NCI-H748 treated with DMSO at 0.1 percent for 48 hours (cell line): ENCODE results near the gene PTPMT1.
"Not testable (repeated sequence)": the region's sequence is repeated elsewhere in the genome, so short reads cannot be mapped to it uniquely, and the experiment has no call there.

Source experiments
- DNase-seq: peaks from one replicate; lab custom pipeline; 2025; lab: John Stamatoyannopoulos, UW

The PTPMT1 gene

DNA sequence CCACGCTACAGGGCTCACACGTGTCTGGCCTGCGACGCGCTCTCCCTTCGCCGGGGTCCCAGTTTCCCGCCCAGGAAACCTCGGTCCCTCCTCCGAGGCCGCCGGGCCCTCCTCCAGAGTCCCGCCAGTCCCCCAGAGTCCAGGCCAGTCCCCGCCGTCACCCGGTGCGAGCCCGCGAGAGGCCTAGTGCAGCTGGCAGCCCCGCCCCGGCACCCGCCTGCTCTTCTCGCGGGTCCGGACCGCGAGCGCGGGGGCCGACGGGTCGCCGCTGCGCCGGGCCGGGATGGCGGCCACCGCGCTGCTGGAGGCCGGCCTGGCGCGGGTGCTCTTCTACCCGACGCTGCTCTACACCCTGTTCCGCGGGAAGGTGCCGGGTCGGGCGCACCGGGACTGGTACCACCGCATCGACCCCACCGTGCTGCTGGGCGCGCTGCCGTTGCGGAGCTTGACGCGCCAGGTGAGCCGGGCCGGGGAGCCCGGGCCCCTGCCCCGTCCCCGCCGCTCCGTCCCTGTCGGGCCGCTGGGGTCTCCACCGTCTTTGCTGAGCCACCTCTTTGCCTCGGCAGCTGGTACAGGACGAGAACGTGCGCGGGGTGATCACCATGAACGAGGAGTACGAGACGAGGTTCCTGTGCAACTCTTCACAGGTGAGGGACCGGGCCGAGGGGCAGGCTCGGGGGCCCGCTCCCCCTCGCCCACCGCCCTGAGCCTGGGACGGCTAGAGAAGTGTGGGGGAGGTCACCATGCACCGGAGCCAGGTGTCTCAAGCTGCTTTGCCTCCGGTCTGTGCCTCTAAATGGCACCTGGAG lies at the start of gene PTPMT1:
TSS of gene PTPMT1 (plus strand) at position 260 of the 809 bp plus-strand sequence. CDS start at position 284, 24 bp downstream.
- DNase-seq, result no peak

- no peak for DNase-seq
These were observed 49.2 kb upstream of the PTPMT1 start for GRCh38 chr11:47516155-47516554.

- DNase-seq, result no peak
These were observed 48.2 kb upstream of the PTPMT1 start for GRCh38 chr11:47516984-47517853.

DNA sequence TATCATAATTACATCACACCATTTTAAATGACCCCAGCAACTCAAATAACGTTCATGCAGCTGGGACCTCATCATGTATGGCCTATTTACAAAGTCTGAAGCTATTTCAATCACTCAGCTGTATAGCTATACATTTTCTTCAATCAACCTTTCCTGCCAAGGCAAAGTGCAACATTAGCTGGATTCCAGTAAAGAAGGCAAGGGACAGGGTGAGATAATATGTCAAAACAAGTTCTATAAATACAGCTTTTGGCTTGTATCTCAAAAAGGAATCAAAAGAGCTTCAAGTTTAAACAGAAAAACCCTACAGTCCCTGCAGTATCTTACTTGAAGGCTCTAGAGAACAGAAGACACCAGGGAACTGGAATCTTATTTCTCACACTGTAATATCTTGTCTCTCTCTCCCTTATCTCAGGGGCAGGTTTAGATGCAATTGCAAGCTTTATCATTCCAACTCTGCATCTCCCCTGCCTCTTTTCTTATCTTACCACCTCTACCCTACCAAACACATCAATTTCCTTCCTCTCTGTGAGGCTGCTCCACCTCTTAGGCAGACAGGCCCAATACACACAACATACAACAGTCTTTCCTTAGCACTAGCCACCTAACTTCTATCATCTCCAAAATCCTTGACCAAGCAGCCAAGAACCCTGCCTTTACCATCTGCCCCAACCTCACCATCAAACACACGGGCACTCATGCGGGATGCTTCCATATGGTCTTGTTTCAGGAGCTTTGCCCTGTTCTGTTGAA lies 47.0 kb upstream of the PTPMT1 start:
- DNase-seq, result no peak

GRCh38 chr11:47523490-47524225 lies 41.7 kb upstream of the PTPMT1 start:
- DNase-seq, result no peak

GRCh38 chr11:47524291-47524874 lies 41.0 kb upstream of the PTPMT1 start:
- no peak for DNase-seq

DNA sequence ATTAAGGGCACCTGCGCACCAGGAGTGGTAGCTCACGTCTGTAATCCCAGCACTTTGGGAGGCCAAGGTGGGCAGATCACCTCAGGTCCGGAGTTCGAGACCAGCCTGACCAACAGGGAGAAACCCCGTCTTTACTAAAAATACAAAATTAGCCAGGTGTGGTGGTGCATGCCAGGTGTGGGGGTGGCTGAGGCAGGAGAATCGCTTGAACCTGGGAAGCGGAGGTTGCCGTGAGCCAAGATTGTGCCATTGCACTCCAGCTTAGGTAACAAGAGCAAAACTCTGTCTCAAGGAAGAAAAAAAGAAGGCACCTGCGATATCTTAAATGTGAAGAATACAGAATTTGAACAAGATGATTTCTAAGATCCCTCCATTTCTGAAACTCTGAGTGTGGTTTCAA lies 39.4 kb upstream of the PTPMT1 start:
- not testable (repeated sequence) for DNase-seq

DNA sequence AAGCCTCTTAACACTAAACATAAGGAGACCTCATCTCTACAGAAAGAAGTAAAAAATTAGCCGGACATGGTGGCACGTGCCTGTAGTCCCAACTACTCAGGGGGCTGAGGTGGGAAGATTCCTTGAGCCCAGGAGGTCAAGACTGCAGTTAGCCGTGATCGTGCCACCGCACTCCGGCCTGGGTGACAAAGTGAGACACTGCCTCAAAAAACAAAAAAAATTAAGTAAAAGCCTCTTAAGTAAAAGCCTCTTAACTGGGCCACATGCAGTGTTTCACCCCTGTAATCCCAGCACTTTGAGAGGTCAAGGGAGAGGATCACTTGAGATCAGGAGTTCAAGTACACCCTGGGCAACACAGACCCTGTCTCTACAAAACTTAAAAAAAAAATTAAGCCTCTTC lies 38.2 kb upstream of the PTPMT1 start:
- no peak for DNase-seq

DNA sequence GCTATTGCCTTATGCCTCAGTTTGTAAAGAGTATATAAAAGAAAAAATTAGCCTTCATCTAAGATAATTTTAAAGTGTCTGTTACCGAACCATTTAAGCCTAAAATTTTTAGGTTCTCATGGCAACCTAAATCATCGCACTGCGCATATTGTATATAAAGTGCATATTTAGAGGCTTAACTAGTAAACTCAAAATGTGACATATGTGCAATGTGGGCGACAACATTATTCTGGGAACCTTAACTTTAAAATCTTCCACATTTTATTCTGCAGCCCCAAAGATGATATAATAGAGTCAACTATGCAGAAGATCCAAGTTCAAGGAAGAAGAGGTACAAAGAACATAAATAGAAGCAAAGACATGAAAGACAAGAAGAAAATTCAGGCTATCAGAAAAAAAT lies 35.4 kb upstream of the PTPMT1 start:
- DNase-seq, result no peak

DNA sequence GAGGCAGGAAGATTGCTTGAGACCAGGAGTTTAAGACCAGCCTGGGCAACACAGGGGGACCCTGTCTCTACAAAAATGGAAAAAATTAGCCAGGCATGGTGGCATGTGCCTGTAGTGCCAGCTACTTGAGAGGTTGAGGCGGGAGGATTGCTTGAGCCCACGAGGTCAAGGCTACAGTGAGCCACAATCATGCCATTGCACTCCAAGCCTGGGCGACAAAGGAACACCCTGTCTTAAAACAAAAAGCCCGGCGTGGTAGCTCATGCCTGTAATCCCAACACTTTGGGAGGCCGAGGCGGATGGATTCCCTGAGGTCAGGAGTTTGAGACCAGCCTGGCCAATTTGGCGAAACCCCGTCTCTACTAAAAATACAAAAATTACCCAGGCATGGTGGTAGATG lies 34.7 kb upstream of the PTPMT1 start:
- DNase-seq, result not testable (repeated sequence)

DNA sequence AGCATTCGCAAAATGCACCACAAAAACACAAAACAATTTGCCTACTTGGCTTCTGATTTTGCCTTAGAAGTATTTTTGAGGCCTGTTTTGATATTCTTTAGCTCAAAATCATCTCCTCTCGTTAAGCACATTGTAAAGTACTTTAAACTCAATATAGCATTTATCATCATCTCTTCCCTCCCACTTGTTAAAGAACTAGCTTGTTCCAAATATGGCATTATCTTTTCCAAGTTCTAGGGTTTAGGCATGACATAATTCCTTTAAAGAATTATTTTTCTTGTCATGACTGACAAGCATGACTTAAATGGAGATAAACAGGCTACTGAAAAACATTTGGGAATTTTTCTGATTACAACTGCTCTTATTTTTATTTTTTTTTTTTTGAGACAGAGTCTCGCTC lies 33.7 kb upstream of the PTPMT1 start:
- no peak for DNase-seq

DNA sequence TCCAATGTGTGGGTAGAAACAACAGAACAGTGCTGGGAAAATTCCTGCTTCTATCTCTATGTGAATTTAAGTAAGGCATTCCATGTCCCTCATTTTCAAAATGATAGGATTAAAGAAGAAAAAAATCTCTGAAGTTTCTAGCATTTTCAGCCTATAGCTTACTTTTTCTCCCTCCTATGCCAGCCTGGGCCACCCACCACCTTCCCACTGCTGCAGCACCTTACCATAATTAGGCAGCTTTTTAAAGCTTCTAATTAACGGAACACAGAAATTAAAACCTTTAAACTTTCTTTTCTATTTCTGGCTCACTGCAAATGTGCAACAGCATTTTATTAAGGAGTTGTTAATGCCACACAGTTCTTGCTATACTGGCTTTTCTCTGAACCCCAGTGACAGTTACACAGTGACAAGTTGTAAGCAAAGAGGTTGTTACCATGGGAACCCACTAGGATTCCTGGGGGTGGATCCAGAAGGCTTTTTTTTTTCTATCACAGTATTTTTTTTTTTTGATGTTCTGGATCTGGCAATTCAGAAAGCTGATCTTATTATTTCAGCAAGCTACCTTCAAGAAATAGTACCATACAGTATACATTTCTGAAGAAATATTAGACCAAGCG lies 32.7 kb upstream of the PTPMT1 start:
- no peak for DNase-seq

DNA sequence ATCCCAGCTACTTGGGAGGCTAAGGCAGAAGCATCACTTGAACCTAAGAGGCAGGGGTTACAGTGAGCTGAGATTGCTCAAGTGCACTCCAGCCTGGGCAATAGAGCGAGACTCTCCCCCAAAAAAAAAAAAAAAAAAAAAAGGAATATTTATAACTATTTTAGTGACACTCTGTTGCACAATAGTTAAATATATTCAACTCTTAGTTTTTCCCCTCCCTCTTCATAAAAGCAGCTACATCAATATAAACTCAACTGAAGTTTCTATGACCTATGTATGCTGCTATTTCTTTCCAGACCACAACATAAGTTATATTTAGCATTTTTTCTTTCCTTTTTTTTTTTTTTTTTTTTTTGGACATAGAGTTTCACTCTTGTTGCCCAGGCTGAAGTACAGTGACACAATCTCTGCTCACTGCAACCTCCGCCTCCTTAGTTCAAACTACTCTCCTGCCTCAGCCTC lies 31.7 kb upstream of the PTPMT1 start:
- DNase-seq, result no peak

DNA sequence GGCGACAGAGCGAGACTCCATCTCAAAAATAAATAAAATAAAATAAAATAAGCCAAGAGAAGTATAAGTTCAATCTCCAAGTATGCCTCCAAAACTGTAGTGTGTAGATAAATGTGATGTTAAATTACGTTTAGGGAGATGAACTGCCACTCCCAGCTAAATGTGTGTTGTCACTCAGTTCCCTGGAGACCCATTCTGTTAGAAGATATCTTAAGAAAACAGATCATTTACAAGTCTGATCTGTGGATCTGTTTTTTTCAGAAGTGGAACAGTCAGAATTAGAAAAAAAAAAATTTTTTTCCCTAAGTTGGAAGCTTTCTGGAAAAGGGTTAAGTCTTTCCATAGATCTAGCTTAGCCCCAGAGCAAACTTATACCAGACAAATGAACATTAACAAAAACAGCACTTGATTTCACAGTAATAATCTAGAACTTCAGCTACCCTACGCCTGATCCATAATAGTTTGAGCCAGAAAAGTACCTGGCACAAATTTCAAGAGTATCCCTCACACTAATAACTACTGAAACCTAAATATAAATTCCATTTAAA lies 30.6 kb upstream of the PTPMT1 start:
- DNase-seq, result no peak

- no peak for DNase-seq
These were observed 28.5 kb upstream of the PTPMT1 start for GRCh38 chr11:47536915-47537314.

DNA sequence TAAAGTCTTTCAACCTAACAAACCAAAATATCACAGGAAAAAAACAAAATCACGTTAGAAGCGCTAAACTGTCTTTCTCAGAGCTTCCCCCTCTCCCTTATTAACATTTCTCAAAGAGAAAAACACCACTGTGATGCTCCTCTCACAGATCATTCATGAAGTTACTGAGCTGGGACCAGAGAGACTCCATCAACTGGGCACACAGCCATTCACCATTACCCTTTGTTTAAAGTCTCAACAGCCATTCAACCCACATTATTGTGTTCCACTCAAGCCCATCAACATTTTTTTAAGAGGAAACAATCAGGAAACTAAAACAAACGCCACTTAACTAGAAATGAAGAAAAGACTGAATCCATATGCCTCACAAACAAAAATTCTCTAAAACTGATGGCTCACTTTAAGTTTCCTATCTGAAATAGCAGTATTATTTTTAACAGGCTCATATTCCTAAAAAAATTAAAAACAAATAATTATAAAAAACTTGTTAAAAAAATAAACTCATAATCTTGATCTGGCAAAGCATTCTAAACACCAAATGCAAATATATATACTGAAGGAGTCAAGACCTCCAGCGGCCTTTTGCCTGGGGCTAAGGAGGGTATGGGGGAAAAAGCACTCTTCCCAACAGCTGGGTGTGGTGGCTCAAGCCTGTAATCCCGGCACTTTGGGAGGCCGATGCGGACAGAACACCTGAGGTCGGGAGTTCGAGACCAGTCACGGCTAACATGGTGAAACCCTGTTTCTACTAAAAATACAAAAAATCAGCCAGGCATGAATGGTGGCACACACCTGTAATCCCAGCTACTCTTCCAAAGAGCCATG lies 26.4 kb upstream of the PTPMT1 start:
- DNase-seq, result peak; percentile 51

- DNase-seq, result no peak
These were observed 25.7 kb upstream of the PTPMT1 start for GRCh38 chr11:47539681-47540039.

DNA sequence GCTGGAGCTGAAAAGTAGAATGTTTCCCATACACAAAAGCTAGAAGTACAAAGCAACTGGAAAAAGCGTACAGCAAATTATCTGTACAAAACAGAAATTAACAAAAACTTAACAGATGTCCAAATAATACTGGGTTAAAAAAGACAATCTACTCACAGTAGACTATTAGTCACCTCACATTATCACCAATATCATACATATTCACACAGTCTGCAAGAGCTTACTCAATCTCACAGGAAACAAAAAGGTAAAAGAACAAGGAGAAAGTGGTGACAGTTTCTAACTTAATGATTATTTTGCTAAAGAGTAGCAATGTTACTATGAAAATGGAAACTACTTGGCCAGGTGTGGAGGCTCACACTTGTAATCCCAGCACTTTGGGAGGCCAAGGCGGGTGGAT lies 24.3 kb upstream of the PTPMT1 start:
- DNase-seq, result no peak

DNA sequence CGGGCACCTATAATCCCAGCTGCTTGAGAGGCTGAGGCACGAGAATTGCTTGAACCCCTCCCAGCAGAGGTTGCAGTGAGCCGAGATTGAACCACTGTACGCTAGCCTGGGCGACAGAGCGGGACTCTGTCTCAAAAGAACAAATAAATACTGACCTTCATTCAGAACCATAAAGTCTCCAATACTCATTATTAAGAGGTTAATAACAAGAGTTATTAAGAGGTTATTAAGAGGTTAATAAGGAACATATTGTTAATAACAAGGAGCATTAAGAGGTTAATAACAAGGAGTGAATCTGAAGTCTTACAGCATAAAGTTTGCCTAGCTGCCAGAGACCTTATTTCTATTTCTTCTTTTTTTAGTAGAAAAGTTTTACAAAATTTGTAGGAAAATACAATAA lies 20.1 kb upstream of the PTPMT1 start:
- no peak for DNase-seq

GRCh38 chr11:47546274-47546673 lies 19.1 kb upstream of the PTPMT1 start:
- DNase-seq, result not testable (repeated sequence)
